ENCODE data around the gene DDX1. TPM values are rescaled to one million over a fixed set of nuclear protein-coding genes. Genes with fewer than 3 reads are reported as not detected.
"Not testable (repeated sequence)": the region's sequence is repeated elsewhere in the genome, so short reads cannot be mapped to it uniquely, and the experiment has no call there.

DDX1 gene
- total and polyA plus RNA-seq, 2 experiments from 2014 or later = 37.5 to 109 TPM

DNA sequence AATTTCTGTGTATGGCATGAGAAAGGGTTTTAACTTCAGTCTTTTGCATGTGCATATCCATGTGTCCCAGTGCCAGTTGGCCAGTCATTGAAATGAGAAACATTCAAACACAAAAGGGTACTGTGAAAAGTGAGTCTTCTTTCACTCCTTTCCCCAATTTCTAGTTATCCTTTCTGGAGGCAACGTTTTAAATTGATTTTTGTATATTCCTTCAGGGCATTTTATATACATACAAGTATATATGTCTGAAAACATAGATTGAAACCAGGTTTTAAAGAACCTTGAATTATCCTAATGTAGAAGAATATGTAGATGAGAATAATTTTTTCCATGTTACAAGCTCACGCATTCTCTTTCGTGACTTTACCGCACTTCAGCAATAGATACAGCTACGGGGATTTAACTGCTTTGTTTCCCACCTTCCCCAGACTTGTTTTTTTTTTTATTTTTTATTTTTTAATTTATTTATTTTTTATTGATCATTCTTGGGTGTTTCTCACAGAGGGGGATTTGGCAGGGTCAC is 18.8 kb downstream of the DDX1 start:
- H3K36me3 ChIP-seq = peaks cover 53% of the 10 kb centered on the region
- TF ChIP-seq, protein P1, sequence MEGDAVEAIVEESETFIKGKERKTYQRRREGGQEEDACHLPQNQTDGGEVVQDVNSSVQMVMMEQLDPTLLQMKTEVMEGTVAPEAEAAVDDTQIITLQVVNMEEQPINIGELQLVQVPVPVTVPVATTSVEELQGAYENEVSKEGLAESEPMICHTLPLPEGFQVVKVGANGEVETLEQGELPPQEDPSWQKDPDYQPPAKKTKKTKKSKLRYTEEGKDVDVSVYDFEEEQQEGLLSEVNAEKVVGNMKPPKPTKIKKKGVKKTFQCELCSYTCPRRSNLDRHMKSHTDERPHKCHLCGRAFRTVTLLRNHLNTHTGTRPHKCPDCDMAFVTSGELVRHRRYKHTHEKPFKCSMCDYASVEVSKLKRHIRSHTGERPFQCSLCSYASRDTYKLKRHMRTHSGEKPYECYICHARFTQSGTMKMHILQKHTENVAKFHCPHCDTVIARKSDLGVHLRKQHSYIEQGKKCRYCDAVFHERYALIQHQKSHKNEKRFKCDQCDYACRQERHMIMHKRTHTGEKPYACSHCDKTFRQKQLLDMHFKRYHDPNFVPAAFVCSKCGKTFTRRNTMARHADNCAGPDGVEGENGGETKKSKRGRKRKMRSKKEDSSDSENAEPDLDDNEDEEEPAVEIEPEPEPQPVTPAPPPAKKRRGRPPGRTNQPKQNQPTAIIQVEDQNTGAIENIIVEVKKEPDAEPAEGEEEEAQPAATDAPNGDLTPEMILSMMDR (IDR thresholded peaks at IDR 0.05; ENCODE audit: low read depth, low read length) = no peak

DNA sequence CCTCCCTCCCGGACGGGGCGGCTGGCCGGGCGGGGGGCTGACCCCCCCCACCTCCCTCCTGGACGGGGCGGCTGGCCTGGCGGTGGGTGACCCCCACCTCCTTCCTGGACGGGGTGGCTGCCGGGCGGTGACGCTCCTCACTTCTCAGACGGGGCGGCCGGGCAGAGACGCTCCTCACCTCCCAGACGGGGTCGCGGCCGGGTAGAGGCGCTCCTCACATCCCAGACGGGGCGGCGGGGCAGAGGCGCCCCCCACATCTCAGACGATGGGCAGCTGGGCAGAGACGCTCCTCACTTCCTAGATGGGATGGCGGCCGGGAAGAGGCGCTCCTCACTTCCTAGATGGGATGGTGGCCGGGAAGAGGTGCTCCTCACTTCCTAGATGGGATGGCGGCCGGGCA is 20.4 kb downstream of the DDX1 start:
- not testable (repeated sequence) for H3K9me3 ChIP-seq (ENCODE audit: low read depth); H3K27ac ChIP-seq; H3K4me1 ChIP-seq (ENCODE audit: low read depth); H3K27me3 ChIP-seq; H3K4me3 ChIP-seq; DNase-seq (ENCODE audit: low read depth in 1 of 2, low spot score in 1 of 2)
- H3K36me3 ChIP-seq = peaks cover 47% of the 10 kb centered on the region

More for the DNA sequence above, 18.8 kb downstream of the DDX1 start:
- DNase-seq (ENCODE audit: low read depth in 1 of 2, low spot score in 1 of 2) = no peak
- Histone ChIP-seq H3K4me3 (no peak overlapping the region), H3K27ac (no peak overlapping the region), H3K9me3 (ENCODE audit: low read depth) (no peaks in the 10 kb centered on the region), H3K27me3 (no peaks in the 10 kb centered on the region), H3K4me1 (ENCODE audit: low read depth) (no peaks in the 10 kb centered on the region)

GRCh38 chr2:15613736-15614429 is 22.2 kb downstream of the DDX1 start:
- H3K36me3 ChIP-seq = peaks cover 43% of the 10 kb centered on the region
- no peak overlapping the region for H3K4me3 ChIP-seq
- no peaks in the 10 kb centered on the region for H3K4me1 ChIP-seq (ENCODE audit: low read depth)
- TF ChIP-seq, protein P1 (IDR thresholded peaks at IDR 0.05; ENCODE audit: low read depth, low read length) = no peak
- no peak overlapping the region for H3K27ac ChIP-seq
- H3K27me3 ChIP-seq = no peaks in the 10 kb centered on the region
- DNase-seq (ENCODE audit: low read depth in 1 of 2, low spot score in 1 of 2) = no peak
- no peaks in the 10 kb centered on the region for H3K9me3 ChIP-seq (ENCODE audit: low read depth)

DNA sequence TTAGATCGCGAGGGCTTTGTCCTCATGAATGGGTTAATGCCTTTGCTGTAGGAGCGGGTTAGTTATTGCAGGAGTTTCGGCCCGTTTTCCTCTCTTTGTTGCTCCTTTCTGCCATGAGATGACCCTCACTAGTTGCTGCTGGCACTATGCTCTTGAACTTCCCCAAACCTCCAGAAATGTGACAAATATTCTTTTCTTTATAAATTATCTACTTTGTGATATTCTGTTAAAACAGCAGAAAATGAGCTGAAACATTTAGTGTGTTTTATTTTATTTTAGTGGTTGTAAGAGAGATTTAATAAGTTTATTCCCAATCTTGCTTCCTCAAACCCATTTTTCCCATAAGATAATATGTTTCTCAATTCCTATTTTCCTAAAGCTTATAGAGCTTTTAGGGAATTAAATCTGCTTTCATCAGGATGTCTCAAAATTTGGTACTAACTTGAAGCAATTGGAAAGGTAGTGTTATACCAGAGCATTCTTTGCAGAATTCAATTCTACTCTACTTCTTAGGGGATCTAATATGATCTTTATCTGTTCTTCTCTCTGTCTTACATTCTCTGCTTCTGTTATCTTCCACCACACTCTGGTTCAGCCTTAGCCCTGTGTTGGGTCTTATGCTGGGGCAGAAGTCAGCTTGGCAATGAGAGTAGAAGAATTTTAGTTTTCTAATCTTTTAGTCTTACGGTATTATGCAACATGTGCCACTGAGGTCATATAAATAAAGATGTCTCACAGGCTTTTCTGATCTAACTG is 23.1 kb downstream of the DDX1 start:
- Histone ChIP-seq H3K27ac (no peak overlapping the region), H3K36me3 (peaks cover 39% of the 10 kb centered on the region), H3K4me3 (no peak overlapping the region), H3K4me1 (ENCODE audit: low read depth) (no peaks in the 10 kb centered on the region), H3K9me3 (ENCODE audit: low read depth) (no peaks in the 10 kb centered on the region), H3K27me3 (no peaks in the 10 kb centered on the region)
- TF ChIP-seq, protein P1 (IDR thresholded peaks at IDR 0.05; ENCODE audit: low read depth, low read length) = no peak
- peak in 1 of 2 donors; percentile 9 for DNase-seq (ENCODE audit: low read depth in 1 of 2, low spot score in 1 of 2)

DNA sequence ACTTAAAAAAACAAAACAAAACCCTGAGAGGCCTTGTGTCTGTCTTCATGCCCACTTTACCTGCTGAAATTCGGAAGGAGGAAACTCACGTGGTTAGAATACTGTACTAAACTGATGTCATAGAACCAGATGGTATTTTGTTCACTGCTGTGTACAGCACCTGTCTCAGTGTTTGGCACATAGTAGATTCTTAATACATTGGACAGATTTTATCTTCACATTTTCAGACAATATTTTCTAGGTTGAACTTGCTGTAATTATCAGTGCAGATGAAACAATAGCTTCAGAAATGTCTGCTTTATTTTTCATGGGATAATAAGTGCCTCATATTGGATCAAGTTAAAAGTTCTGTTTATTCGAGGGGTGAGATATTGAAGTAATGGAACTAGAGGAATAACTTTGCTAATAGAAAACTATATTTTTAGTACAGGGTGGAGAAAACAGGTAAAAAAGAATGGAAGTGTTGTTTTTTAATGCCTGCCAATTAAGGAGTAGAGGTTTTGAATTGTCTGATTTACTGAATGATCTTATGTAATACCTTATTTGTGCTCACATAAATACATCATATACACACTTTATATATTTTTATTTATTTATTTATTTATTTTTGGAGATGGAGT is 23.7 kb downstream of the DDX1 start:
- Histone ChIP-seq H3K4me3 (no peak overlapping the region), H3K36me3 (peaks cover 39% of the 10 kb centered on the region), H3K27me3 (no peaks in the 10 kb centered on the region), H3K9me3 (ENCODE audit: low read depth) (no peaks in the 10 kb centered on the region), H3K4me1 (ENCODE audit: low read depth) (no peaks in the 10 kb centered on the region), H3K27ac (no peak overlapping the region)
- TF ChIP-seq, protein P1 (IDR thresholded peaks at IDR 0.05; ENCODE audit: low read depth, low read length) = no peak
- DNase-seq (ENCODE audit: low read depth in 1 of 2, low spot score in 1 of 2) = no peak
